ENCODE data around the gene LCN12.

DNA sequence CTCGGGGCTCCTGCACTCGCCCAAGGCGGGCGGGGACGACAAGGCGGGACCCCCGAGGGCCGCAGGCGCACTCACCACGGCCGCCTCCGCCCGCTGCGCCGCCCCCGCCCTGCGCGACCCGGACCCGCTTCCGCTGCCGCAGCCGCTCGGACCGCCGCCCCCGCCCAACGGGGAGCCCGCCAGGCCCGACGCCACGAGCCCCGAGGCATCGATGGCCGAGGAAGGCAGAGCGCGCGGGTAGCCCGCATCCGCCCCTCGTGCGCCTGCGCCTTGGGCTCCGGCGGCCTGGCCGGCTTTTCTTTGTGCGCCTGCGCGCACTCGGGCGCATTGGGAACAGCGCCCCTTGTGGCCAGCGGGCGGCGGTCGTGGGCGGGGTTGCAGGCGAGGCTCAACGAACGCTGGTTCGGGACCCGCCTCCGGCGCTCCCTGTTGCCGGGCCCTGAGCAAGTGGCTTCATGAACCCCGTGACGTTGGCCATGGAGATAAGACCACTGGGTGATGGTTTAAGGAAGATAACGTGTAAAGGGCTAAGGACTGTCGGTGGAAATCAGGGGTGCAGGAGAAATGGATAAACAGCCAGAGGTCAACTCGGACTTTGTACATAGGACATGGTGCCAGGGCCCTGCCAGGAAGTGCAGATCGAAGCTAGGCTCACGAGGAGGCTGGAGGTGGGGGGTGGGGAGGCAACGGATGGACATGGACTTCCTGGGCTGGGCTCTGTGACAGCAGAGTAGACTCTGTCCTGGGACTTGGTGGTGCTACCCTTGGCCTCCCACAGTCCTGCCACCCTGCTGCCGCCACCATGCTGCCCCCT, 7.3 kb upstream of the LCN12 start, which contains the start of the genes C8G and FBXW5:
- TF ChIP-seq SUZ12 (IDR thresholded peaks at IDR 0.05; ENCODE audit: extremely low read depth, insufficient read depth, insufficient read length) (no peak), ZNF274 (IDR thresholded peaks at IDR 0.05; ENCODE audit: low read depth, low read length) (no peak), YY1 (IDR thresholded peaks at IDR 0.05; ENCODE audit: insufficient read depth, insufficient read length) (no peak)
